IMR-90 (cell line): ENCODE data around the gene MIPEP.

Experiments
- RAD21 ChIP-seq: IDR thresholded peaks from 2 replicates; pipeline ENCODE4 v1.6.1; 2012; ENCODE audit warnings: low read length, improper control_type of control experiment
- RCOR1 ChIP-seq: IDR thresholded peaks from 2 replicates; pipeline ENCODE4 v1.6.1; 2012; ENCODE audit warnings: mild to moderate bottlenecking, low read length, improper control_type of control experiment; ENCODE audit not compliant: insufficient replicate concordance
- TF ChIP-seq, protein P1 (sequence below): conservative IDR thresholded peaks from 2 replicates; pipeline ENCODE4 v1.5.1; 2012; ENCODE audit warnings: mild to moderate bottlenecking, low read depth, low read length, improper control_type of control experiment

DNA sequence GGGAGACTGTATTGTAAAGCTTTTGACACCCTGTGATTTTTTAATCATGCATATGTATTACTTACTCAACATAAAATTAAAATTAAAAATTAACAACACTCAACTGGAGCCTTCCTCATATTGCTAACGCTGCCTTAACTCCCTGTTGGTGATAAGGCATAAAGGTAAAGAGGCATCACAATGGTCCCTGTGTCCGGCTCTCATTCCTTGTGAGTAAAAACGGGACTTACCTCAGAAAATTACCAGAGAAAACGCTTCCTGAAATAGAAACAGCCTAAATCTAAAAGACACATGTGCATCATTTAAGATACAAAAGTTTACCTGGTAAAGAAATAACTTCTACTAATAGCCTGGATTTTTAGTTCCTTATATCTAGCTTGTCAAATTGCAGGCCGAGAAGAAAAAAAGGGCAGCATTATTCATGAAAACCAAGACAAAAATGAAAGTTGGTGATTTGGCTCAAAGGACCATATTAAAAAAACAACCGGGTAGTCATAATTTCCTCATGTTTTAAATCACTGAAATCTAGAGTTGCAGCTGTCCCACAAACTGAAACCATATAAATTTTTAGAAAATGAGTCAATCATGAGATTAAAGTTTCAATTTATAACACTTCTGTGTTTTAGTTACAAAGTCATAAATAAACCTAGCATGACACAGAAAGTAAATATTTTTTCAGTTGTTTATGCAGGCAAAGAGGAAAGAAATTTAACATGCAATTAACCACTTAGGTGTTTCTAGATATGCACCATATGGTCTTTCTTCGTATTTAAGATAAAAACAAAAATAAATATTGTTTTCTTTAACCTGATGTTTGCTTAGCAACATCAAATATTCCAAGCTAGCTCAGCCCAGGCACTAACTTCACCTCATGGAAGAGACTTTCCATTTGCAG is 94.7 kb downstream of the MIPEP start:
- TF ChIP-seq, protein P1, sequence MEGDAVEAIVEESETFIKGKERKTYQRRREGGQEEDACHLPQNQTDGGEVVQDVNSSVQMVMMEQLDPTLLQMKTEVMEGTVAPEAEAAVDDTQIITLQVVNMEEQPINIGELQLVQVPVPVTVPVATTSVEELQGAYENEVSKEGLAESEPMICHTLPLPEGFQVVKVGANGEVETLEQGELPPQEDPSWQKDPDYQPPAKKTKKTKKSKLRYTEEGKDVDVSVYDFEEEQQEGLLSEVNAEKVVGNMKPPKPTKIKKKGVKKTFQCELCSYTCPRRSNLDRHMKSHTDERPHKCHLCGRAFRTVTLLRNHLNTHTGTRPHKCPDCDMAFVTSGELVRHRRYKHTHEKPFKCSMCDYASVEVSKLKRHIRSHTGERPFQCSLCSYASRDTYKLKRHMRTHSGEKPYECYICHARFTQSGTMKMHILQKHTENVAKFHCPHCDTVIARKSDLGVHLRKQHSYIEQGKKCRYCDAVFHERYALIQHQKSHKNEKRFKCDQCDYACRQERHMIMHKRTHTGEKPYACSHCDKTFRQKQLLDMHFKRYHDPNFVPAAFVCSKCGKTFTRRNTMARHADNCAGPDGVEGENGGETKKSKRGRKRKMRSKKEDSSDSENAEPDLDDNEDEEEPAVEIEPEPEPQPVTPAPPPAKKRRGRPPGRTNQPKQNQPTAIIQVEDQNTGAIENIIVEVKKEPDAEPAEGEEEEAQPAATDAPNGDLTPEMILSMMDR, result no peak
- no peak for TF ChIP-seq RAD21
- TF ChIP-seq RCOR1, result no peak
